ENCODE results near the gene MLIP.

GRCh38 chr6:54282186-54282585, 170.9 kb downstream of the MLIP start:
- TF ChIP-seq POLR2A (IDR thresholded peaks at IDR 0.05; ENCODE audit: extremely low read depth, insufficient read length) (no peak), MAX (IDR thresholded peaks at IDR 0.05; ENCODE audit: low read depth, low read length) (no peak), CTCF (IDR thresholded peaks at IDR 0.05; ENCODE audit: low read depth, low read length) (no peak), MYC (IDR thresholded peaks at IDR 0.05; ENCODE audit: low read depth, low read length) (no peak)
